Prostate gland (tissue), 2 donors: Measurements from ENCODE around the gene CFAP20DC.

Source experiments
- POLR2A ChIP-seq: fragments of 450-650 bp; IDR thresholded peaks from one replicate; pipeline ENCODE4 v1.6.1; 2016; ENCODE audit warnings: antibody characterized with exemption, mild to moderate bottlenecking
- TF ChIP-seq, protein P1 (sequence below), 4 experiments: fragments of 200-600 bp in 2 of 4; fragments of 450-650 bp in 2 of 4; sonication (generic) in 2 of 4; IDR thresholded peaks; 1 replicate in 3 of 4; 2 replicates in 1 of 4; pipeline ENCODE4 v1.5.1; 2016 to 2019; ENCODE audit warnings: antibody characterized with exemption in 4 of 4, mild to moderate bottlenecking in 2 of 4, moderate library complexity in 2 of 4

DNA sequence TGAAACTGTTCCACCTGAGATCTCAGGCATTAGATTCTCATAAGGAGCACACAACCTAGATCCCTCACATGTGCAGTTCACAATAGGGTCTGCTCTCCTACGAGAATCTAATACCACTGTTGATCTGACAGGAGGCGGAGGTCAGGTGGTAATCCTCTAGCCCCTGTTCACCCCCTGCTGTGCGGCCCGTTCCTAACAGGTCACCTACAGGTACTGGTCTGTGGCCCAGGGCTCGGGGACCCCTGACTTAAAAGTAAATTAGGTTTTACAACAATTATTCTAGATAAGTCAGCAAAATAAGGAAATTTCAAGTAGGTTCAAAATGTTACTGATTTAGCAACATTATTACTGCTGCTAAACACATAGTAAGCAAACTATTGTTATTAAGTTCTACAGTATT is 58.2 kb downstream of the CFAP20DC start:
- no peak for TF ChIP-seq POLR2A
- TF ChIP-seq, protein P1, sequence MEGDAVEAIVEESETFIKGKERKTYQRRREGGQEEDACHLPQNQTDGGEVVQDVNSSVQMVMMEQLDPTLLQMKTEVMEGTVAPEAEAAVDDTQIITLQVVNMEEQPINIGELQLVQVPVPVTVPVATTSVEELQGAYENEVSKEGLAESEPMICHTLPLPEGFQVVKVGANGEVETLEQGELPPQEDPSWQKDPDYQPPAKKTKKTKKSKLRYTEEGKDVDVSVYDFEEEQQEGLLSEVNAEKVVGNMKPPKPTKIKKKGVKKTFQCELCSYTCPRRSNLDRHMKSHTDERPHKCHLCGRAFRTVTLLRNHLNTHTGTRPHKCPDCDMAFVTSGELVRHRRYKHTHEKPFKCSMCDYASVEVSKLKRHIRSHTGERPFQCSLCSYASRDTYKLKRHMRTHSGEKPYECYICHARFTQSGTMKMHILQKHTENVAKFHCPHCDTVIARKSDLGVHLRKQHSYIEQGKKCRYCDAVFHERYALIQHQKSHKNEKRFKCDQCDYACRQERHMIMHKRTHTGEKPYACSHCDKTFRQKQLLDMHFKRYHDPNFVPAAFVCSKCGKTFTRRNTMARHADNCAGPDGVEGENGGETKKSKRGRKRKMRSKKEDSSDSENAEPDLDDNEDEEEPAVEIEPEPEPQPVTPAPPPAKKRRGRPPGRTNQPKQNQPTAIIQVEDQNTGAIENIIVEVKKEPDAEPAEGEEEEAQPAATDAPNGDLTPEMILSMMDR (IDR thresholded peaks at IDR 0.05): no peak
